Measurements from ENCODE around the gene MBD5. TPM values are rescaled to one million over a fixed set of nuclear protein-coding genes. Genes with fewer than 3 reads are reported as not detected.

MBD5 gene
- total RNA-seq, 2 experiments from 2014 or later = 13.8 to 46.3 TPM

GRCh38 chr2:148106331-148106730 lies 85.4 kb downstream of the MBD5 start:
- H3K36me3 ChIP-seq (ENCODE audit: insufficient read depth, low read length) = no peaks in the 10 kb centered on the region
- H3K27ac ChIP-seq (ENCODE audit: low read depth, low read length, poor library complexity, severe bottlenecking) = no peak overlapping the region
- H3K4me3 ChIP-seq (ENCODE audit: low read depth, low read length, poor library complexity, severe bottlenecking) = no peak overlapping the region
- no peak for DNase-seq (ENCODE audit: low spot score)
- H2AFZ ChIP-seq (ENCODE audit: low read length) = no peak overlapping the region
- intact Hi-C loops (cut with micrococcal nuclease; ENCODE audit: unreplicated experiment) = no loop called here
- no peaks in the 10 kb centered on the region for H3K79me2 ChIP-seq (ENCODE audit: insufficient read depth, low read depth, low read length)
- ChIA-PET CTCF (ENCODE audit: unreplicated experiment) (no interaction called here), POLR2A (no interaction called here)
- H3K9me3 ChIP-seq (ENCODE audit: low read length) = no peaks in the 10 kb centered on the region
- H4K20me1 ChIP-seq (ENCODE audit: insufficient read depth, low read length) = no peaks in the 10 kb centered on the region
- no peak for TF ChIP-seq CTCF (conservative IDR thresholded peaks at IDR 0.05; ENCODE audit: low read length)
- TF ChIP-seq EZH2phosphoT487 (IDR thresholded peaks at IDR 0.05; ENCODE audit: borderline replicate concordance, low read depth, low read length) = no peak
- no peak overlapping the region for H3K4me2 ChIP-seq (ENCODE audit: low read length)
- H3K4me1 ChIP-seq (ENCODE audit: insufficient read depth, low read length, poor library complexity, severe bottlenecking) = no peaks in the 10 kb centered on the region
- no peaks in the 10 kb centered on the region for H3K9me2 ChIP-seq (ENCODE audit: insufficient read depth, low read length)
- no TSS peak for BruUV-seq (replicated peaks)

GRCh38 chr2:148108385-148108784 lies 87.5 kb downstream of the MBD5 start:
- H3K36me3 ChIP-seq (ENCODE audit: insufficient read depth, low read length) = no peaks in the 10 kb centered on the region
- no peaks in the 10 kb centered on the region for H3K9me2 ChIP-seq (ENCODE audit: insufficient read depth, low read length)
- no peaks in the 10 kb centered on the region for H3K9me3 ChIP-seq (ENCODE audit: low read length)
- no peak for DNase-seq (ENCODE audit: low spot score)
- H3K4me3 ChIP-seq (ENCODE audit: low read depth, low read length, poor library complexity, severe bottlenecking) = no peak overlapping the region
- H2AFZ ChIP-seq (ENCODE audit: low read length) = no peak overlapping the region
- ChIA-PET CTCF (ENCODE audit: unreplicated experiment) (no interaction called here), POLR2A (interaction anchor here (0.6 to 1.2 kb wide), 4 partner anchors 11 to 62 kb away, joined by 3 to 6 read pairs (median 5); no protein-coding TSS in a partner anchor)
- no peak overlapping the region for H3K27ac ChIP-seq (ENCODE audit: low read depth, low read length, poor library complexity, severe bottlenecking)
- intact Hi-C loops (cut with micrococcal nuclease; ENCODE audit: unreplicated experiment) = no loop called here
- no peaks in the 10 kb centered on the region for H4K20me1 ChIP-seq (ENCODE audit: insufficient read depth, low read length)
- H3K4me1 ChIP-seq (ENCODE audit: insufficient read depth, low read length, poor library complexity, severe bottlenecking) = no peaks in the 10 kb centered on the region
- H3K4me2 ChIP-seq (ENCODE audit: low read length) = no peak overlapping the region
- no peaks in the 10 kb centered on the region for H3K79me2 ChIP-seq (ENCODE audit: insufficient read depth, low read depth, low read length)
- BruUV-seq (replicated peaks) = no TSS peak
- TF ChIP-seq CTCF (conservative IDR thresholded peaks at IDR 0.05; ENCODE audit: low read length) = no peak
- no peak for TF ChIP-seq EZH2phosphoT487 (IDR thresholded peaks at IDR 0.05; ENCODE audit: borderline replicate concordance, low read depth, low read length)

GRCh38 chr2:148110184-148110583 lies 89.3 kb downstream of the MBD5 start:
- Histone ChIP-seq H3K79me2 (ENCODE audit: insufficient read depth, low read depth, low read length) (no peaks in the 10 kb centered on the region), H3K27ac (ENCODE audit: low read depth, low read length, poor library complexity, severe bottlenecking) (no peak overlapping the region), H3K4me3 (ENCODE audit: low read depth, low read length, poor library complexity, severe bottlenecking) (no peak overlapping the region), H3K4me2 (ENCODE audit: low read length) (no peak overlapping the region), H3K4me1 (ENCODE audit: insufficient read depth, low read length, poor library complexity, severe bottlenecking) (no peaks in the 10 kb centered on the region), H3K36me3 (ENCODE audit: insufficient read depth, low read length) (no peaks in the 10 kb centered on the region), H3K9me2 (ENCODE audit: insufficient read depth, low read length) (no peaks in the 10 kb centered on the region), H2AFZ (ENCODE audit: low read length) (no peak overlapping the region), H4K20me1 (ENCODE audit: insufficient read depth, low read length) (no peaks in the 10 kb centered on the region), H3K9me3 (ENCODE audit: low read length) (no peaks in the 10 kb centered on the region)
- BruUV-seq (replicated peaks) = no TSS peak
- intact Hi-C loops (cut with micrococcal nuclease; ENCODE audit: unreplicated experiment) = no loop called here
- no peak for TF ChIP-seq CTCF (conservative IDR thresholded peaks at IDR 0.05; ENCODE audit: low read length)
- TF ChIP-seq EZH2phosphoT487 (IDR thresholded peaks at IDR 0.05; ENCODE audit: borderline replicate concordance, low read depth, low read length) = no peak
- no peak for DNase-seq (ENCODE audit: low spot score)
- CTCF ChIA-PET (ENCODE audit: unreplicated experiment) = no interaction called here
- POLR2A ChIA-PET = interaction anchor here (0.6 kb wide), 1 partner anchor 987 kb away, joined by 3 read pairs; no protein-coding TSS in a partner anchor
